ENCODE measurements around the gene ZNF350.
A peak's percentile ranks its signal among the peaks of the same experiment; 100 is the strongest.
"Not testable (repeated sequence)": the region's sequence is repeated elsewhere in the genome, so short reads cannot be mapped to it uniquely, and the experiment has no call there.

The ZNF350 gene

DNA sequence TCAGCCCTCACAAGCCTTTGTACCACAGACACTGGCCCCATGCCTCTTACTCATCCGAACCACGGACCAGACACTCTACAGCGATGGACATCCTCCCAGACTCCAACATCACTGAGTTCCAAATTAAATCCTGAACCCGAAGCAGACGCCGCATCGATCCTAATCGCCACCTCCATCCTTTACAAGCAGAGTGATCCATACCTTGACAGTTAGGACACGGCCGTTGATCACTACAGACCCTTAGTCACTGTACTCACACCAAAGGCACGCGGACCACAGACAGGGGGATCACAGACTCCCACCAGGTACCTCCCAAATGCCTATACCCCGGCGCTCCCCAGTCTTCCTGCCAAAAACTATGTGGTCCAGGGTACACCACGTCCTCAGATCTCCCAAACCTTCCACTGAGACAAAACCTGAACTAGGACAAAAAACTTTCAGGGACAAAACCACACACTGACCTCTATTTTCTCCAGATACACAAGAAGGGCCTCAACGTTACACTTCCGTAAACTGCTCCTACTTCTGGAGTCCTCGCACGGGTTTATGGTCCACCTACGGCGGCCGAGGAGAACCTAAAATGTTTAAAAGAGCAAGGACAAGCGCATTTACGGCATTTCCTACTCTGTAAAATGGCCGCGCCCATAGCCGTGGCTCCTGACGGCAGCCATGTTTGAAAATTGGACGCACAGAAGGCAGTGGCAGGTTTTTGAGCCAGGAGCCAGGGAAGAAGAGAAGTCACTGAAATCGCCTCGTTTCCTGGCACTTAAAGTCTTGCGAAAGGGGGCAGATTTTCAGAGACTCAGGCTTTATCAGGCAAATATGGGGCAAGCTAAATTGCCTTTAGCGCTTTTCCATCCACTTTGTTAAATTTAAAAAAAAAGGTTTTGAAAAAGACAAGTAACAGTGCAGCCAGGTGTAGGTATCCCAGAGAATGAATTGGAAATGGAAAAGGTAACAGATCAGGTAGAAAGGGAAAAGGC lies at the start of gene ZNF350:
Gene ZNF350, minus strand, starts transcription at position 532 of the 983 bp plus-strand sequence. CDS start 12,480 bp downstream, outside the sequence.
- no peaks in the 10 kb centered on the region for H3K27me3 Mint-ChIP-seq
- H3K4me1 Mint-ChIP-seq, result peaks cover 15% of the 10 kb centered on the region
- H3K4me3 Mint-ChIP-seq, result peak within 1 kb of the TSS; percentile 92
- H3K9me3 Mint-ChIP-seq, result peaks cover 30% of the 10 kb centered on the region
- H3K36me3 Mint-ChIP-seq (ENCODE audit: insufficient read depth), result peaks cover 10% of the 10 kb centered on the region
- H3K27ac Mint-ChIP-seq (ENCODE audit: low read depth), result peak within 1 kb of the TSS; percentile 95
- ATAC-seq (replicated peaks; ENCODE audit: extremely low read depth, poor library complexity, severe bottlenecking) (peak; percentile 99), DNase-seq (ENCODE audit: low spot score in 2 of 2) (peak; percentile 61 to 83)

DNA sequence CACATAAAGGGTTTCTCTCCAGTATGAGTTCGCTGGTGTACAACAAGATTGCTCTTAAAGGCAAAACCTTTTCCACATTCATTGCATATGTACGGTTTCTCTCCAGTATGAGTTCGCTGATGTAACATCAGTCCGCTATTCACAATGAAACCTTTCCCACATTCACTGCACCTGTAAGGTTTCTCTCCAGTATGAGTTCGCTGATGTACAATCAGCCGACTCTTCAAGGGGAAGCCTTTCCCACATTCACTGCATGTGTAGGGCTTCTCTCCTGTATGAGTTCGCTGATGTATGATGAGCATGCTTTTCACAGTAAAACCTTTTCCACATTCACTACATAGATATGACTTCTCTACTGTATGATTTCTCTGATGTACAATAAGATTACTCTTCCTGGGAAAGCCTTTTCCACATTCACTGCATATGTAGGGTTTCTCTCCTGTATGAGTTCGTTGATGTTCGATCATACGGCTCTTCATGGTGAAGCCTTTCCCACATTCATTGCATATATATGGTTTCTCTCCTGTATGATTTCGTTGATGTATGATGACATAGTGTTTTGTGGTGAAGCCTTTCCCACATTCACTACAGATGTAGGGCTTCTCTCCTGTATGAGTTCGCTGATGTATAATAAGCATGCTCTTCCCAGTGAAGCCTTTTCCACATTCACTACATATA lies 47.5 kb upstream of the ZNF350 start:
- H3K27me3 Mint-ChIP-seq, result no peaks in the 10 kb centered on the region
- peaks cover 29% of the 10 kb centered on the region for H3K36me3 Mint-ChIP-seq (ENCODE audit: insufficient read depth)
- no peak overlapping the region for H3K4me3 Mint-ChIP-seq
- no peaks in the 10 kb centered on the region for H3K4me1 Mint-ChIP-seq
- no peak for ATAC-seq (replicated peaks; ENCODE audit: extremely low read depth, poor library complexity, severe bottlenecking)
- peaks cover 35% of the 10 kb centered on the region for H3K9me3 Mint-ChIP-seq
- H3K27ac Mint-ChIP-seq (ENCODE audit: low read depth), result no peak overlapping the region
- no peak for DNase-seq (ENCODE audit: low spot score in 2 of 2)

DNA sequence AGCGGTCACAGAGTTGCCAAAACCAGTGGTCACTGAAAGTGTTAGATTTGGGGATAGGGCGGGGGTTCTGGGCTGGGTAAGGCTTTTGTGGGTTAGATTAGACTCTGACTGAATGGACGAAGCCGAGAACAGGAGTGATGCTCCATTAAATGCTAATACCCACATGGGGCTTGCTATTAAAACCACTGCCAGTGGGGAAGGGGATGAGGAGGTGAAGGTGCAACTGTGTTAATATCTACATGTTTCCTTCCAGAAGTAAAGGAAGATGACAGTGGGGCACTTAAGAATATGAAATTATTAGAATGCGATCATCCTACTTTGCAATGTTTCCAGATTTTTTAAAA lies 42.1 kb upstream of the ZNF350 start:
- H3K36me3 Mint-ChIP-seq (ENCODE audit: insufficient read depth), result peaks cover 29% of the 10 kb centered on the region
- DNase-seq (ENCODE audit: low spot score in 2 of 2) (no peak), ATAC-seq (replicated peaks; ENCODE audit: extremely low read depth, poor library complexity, severe bottlenecking) (peak; percentile 35)
- H3K27me3 Mint-ChIP-seq, result no peaks in the 10 kb centered on the region
- H3K9me3 Mint-ChIP-seq, result peaks cover 15% of the 10 kb centered on the region
- peak overlapping the region; percentile 95 for H3K4me3 Mint-ChIP-seq
- peak overlapping the region; percentile 96 for H3K27ac Mint-ChIP-seq (ENCODE audit: low read depth)
- H3K4me1 Mint-ChIP-seq, result peaks cover 29% of the 10 kb centered on the region

DNA sequence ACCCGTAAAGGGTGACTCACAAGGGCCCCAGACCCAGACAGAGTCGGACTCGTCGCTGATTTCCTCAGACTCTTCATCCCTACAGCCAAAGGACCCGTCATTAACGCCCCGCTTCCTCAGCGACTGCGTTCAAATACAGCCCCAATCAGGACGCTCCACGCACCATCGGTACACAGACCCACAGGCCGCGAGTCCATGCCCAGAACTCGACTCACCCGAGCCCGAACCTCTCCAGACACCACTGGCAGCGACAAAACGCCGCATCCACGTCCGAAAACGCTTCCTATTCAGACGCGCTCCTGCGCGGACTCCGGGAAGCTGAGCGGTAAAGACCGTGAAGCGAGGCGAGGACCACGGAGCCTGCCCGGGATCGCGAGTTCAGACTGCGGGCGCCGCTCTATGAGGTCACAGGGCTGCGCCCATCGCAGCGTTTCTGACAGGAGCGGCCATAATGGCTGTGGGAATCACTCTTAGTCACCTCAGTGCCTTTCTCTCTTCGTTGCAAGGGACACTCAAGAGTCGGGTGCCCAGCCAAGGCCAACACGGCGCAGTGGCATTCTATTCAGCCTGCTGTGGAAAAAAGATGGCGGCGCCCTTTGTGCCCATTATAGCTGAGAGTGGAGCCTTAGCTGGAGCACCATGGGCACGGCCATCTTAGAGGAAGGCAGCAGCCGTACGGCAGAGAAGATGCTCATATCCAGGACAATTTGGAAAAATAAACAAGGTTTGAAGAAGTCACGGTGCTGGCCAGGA lies 41.6 kb upstream of the ZNF350 start, which contains the start of gene ZNF614:
Gene ZNF614, minus strand, starts transcription at position 353 of the 753 bp plus-strand sequence. CDS start 2,634 bp downstream, outside the sequence.
- peak; percentile 86 for ATAC-seq (replicated peaks; ENCODE audit: extremely low read depth, poor library complexity, severe bottlenecking)
- H3K27me3 Mint-ChIP-seq, result no peaks in the 10 kb centered on the region
- peak; percentile 78 to 84 for DNase-seq (ENCODE audit: low spot score in 2 of 2)
- peaks cover 29% of the 10 kb centered on the region for H3K4me1 Mint-ChIP-seq
- peaks cover 34% of the 10 kb centered on the region for H3K36me3 Mint-ChIP-seq (ENCODE audit: insufficient read depth)
- H3K27ac Mint-ChIP-seq (ENCODE audit: low read depth), result peak within 1 kb of the TSS; percentile 96
- peak within 1 kb of the TSS; percentile 95 for H3K4me3 Mint-ChIP-seq
- H3K9me3 Mint-ChIP-seq, result peaks cover 14% of the 10 kb centered on the region

DNA sequence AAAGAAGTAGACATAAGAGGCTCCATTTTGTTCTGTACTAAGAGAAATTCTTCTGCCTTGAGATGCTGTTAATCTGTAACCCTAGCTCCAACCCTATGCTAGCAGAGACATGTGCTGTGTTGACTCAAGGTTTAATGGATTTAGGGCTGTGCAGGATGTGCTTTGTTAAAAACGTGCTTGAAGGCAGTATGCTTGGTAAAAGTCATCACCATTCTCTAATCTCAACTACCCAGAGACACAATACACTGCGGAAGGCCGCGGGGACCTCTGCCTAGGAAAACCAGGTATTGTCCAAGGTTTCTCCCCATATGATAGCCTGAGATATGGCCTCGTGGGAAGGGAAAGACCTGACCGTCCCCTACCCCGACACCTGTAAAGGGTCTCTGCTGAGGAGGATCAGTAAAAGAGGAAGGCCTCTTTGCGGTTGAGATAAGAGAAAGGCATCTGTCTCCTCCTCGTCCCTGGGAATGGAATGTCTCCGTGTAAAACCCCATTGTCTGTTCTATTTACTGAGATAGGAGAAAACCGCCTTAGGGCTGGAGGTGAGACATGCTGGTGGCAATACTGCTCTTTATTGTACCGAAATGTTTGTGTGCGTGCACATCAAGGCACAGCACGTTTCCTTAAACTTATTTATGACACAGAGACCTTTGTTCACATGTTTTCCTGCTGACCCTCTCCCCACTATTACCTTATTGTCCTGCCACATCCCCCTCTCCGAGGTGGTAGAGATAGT lies 39.8 kb upstream of the ZNF350 start:
- peaks cover 20% of the 10 kb centered on the region for H3K9me3 Mint-ChIP-seq
- not testable (repeated sequence) for H3K4me3 Mint-ChIP-seq; H3K27ac Mint-ChIP-seq (ENCODE audit: low read depth); ATAC-seq (replicated peaks; ENCODE audit: extremely low read depth, poor library complexity, severe bottlenecking); H3K27me3 Mint-ChIP-seq; DNase-seq (ENCODE audit: low spot score in 2 of 2)
- peaks cover 42% of the 10 kb centered on the region for H3K36me3 Mint-ChIP-seq (ENCODE audit: insufficient read depth)
- H3K4me1 Mint-ChIP-seq, result peaks cover 33% of the 10 kb centered on the region

DNA sequence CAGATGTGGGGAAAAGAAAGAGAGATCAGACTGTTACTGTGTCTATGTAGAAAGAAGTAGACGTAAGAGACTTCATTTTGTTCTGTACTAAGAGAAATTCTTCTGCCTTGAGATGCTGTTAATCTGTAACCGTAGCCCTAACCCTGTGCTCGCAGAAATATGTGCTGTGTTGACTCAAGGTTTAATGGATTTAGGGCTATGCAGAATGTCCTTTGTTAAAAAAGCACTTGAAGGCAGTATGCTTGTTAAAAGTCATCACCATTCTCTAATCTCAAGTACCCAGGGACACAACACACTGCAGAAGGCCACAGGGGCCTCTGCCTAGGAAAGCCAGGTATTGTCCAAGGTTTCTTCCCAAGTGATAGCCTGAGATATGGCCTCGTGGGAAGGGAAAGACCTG lies 37.8 kb upstream of the ZNF350 start:
- H3K9me3 Mint-ChIP-seq, result peaks cover 30% of the 10 kb centered on the region
- H3K27ac Mint-ChIP-seq (ENCODE audit: low read depth); H3K4me3 Mint-ChIP-seq; H3K27me3 Mint-ChIP-seq; DNase-seq (ENCODE audit: low spot score in 2 of 2); ATAC-seq (replicated peaks; ENCODE audit: extremely low read depth, poor library complexity, severe bottlenecking): not testable (repeated sequence)
- peaks cover 38% of the 10 kb centered on the region for H3K4me1 Mint-ChIP-seq
- H3K36me3 Mint-ChIP-seq (ENCODE audit: insufficient read depth), result peaks cover 46% of the 10 kb centered on the region

DNA sequence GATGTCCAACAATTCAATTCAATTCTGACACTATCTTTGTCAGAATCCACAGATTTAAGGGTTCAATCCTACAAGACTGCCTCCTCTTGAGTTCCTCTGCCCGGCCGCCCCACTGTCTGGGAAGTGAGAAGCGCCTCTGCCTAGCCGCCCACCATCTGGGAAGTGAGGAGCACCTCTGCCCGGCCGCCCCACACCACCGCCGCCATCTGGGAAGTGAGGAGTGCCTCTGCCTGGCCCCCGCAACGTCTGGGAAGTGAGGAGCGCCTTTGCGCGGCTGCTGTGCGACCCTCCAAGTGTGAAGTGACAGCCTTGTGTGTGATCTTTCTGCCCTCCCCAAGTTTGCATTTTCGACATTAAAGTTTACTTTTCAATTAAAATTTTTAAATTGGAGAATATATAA lies 35.6 kb upstream of the ZNF350 start:
- H3K27me3 Mint-ChIP-seq, result no peaks in the 10 kb centered on the region
- peaks cover 30% of the 10 kb centered on the region for H3K9me3 Mint-ChIP-seq
- ATAC-seq (replicated peaks; ENCODE audit: extremely low read depth, poor library complexity, severe bottlenecking), result no peak
- DNase-seq (ENCODE audit: low spot score in 2 of 2), result no peak
- H3K27ac Mint-ChIP-seq (ENCODE audit: low read depth), result no peak overlapping the region
- peaks cover 44% of the 10 kb centered on the region for H3K36me3 Mint-ChIP-seq (ENCODE audit: insufficient read depth)
- no peak overlapping the region for H3K4me3 Mint-ChIP-seq
- H3K4me1 Mint-ChIP-seq, result peaks cover 20% of the 10 kb centered on the region

DNA sequence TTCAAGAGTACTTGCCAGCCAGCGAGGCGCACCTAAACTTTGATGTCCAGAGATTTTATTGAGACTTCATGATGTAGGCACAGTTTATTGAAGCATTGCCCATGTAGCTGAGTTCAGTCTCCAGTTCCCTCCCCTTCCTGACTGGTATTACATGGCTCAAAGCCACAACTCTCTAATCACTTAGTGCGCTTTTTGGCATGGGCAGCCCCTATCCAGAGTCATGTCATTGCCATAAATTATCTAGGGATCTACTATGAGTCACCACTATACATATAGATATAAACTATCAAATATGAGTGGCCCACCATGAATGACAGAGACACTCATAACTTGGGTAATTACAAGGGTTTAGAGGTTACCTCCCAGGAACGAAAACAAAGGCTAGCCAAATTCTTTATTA lies 33.9 kb upstream of the ZNF350 start:
- Mint-ChIP-seq H3K4me3 (no peak overlapping the region), H3K27ac (ENCODE audit: low read depth) (no peak overlapping the region), H3K27me3 (no peaks in the 10 kb centered on the region), H3K4me1 (peaks cover 9% of the 10 kb centered on the region), H3K36me3 (ENCODE audit: insufficient read depth) (peaks cover 50% of the 10 kb centered on the region), H3K9me3 (peaks cover 34% of the 10 kb centered on the region)
- DNase-seq (ENCODE audit: low spot score in 2 of 2) (no peak), ATAC-seq (replicated peaks; ENCODE audit: extremely low read depth, poor library complexity, severe bottlenecking) (no peak)

DNA sequence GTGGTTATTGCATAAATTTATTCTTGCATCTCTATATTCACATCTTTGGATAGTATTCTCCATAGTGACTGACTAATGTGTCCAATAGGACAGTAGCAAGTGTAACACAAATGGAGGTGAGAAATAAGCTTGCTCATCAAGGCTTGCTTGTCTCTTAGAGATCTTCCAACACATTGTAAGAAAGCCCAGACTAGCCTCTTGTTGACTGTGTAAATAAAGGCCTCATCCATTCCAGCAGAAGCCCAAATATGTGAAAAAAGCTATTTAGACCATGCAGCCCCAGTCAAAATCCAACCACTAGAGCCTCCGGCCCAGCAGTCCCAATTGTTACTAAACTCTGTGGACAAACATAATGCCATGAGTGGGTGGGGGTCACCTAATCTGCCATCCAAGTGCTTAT lies 24.0 kb upstream of the ZNF350 start:
- peaks cover 17% of the 10 kb centered on the region for H3K4me1 Mint-ChIP-seq
- no peak overlapping the region for H3K4me3 Mint-ChIP-seq
- peaks cover 7% of the 10 kb centered on the region for H3K36me3 Mint-ChIP-seq (ENCODE audit: insufficient read depth)
- no peak overlapping the region for H3K27ac Mint-ChIP-seq (ENCODE audit: low read depth)
- DNase-seq (ENCODE audit: low spot score in 2 of 2) (no peak), ATAC-seq (replicated peaks; ENCODE audit: extremely low read depth, poor library complexity, severe bottlenecking) (no peak)
- no peaks in the 10 kb centered on the region for H3K27me3 Mint-ChIP-seq
- H3K9me3 Mint-ChIP-seq, result peaks cover 14% of the 10 kb centered on the region

DNA sequence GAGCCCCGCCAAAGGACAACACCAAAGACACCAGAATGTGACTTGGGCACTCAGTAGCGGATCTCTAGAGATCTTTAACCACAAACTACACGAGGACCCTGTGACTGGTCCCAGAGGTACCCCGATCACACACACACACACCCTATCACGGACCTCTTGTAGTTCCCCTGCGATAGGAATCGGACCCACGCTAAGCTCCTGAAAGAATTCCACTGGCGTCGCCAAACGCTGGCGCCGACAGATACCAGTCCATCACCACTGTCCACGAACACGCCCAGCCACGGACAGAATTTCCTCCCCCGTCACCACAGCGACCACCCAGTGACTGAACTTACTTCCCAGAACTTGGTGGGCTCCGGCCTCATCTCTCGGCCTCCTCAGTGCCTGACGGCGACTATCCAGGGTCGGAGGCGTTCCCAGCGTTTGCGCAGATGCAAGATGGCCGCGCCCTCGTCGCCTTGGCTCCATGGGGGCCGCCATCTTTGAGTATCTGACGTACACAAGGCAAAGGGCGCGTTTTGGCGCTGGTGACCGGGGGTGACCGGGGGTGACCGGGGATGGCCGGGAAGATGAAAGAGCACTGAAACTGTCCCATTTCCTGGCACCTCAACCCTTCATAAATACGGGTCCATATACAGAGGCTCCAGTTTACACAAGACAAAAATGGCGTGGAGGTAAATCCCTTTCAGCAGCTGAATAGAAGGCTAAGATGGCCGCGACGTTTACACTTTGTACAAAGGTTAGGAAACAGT lies 21.3 kb upstream of the ZNF350 start, which contains the start of gene ZNF615:
Gene ZNF615, minus strand, starts transcription at position 406 of the 752 bp plus-strand sequence. CDS start 4,500 bp downstream, outside the sequence.
- Mint-ChIP-seq H3K27ac (ENCODE audit: low read depth) (peak within 1 kb of the TSS; percentile 97), H3K4me1 (peaks cover 17% of the 10 kb centered on the region), H3K4me3 (peak within 1 kb of the TSS; percentile 94), H3K36me3 (ENCODE audit: insufficient read depth) (peaks cover 7% of the 10 kb centered on the region), H3K27me3 (no peaks in the 10 kb centered on the region), H3K9me3 (peaks cover 14% of the 10 kb centered on the region)
- DNase-seq (ENCODE audit: low spot score in 2 of 2) (peak; percentile 82 to 88), ATAC-seq (replicated peaks; ENCODE audit: extremely low read depth, poor library complexity, severe bottlenecking) (peak; percentile 89)

DNA sequence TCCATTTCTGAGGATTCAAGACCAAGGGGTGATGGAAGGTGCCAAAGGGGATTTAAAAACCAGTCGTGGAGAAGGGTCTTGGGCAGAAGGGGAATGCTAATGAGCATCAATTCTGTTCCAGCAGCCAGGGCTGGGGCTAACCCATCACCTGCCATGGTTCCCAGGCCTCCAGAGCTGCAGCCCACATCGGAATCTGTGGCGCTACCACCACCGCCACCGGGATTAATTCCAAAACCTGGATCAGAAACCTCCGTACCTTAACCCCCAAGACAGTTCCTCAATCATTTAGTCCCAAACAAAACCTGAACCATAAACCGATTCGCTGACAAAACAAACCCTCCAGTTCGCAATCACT lies 20.8 kb upstream of the ZNF350 start:
- H3K4me3 Mint-ChIP-seq, result peak overlapping the region; percentile 94
- H3K9me3 Mint-ChIP-seq, result peaks cover 10% of the 10 kb centered on the region
- peaks cover 17% of the 10 kb centered on the region for H3K4me1 Mint-ChIP-seq
- ATAC-seq (replicated peaks; ENCODE audit: extremely low read depth, poor library complexity, severe bottlenecking), result no peak
- H3K27ac Mint-ChIP-seq (ENCODE audit: low read depth), result peak overlapping the region; percentile 97
- DNase-seq (ENCODE audit: low spot score in 2 of 2), result no peak
- H3K27me3 Mint-ChIP-seq, result no peaks in the 10 kb centered on the region
- H3K36me3 Mint-ChIP-seq (ENCODE audit: insufficient read depth), result peaks cover 5% of the 10 kb centered on the region

Measured in central memory CD8-positive, alpha-beta T cell (primary cell).